ENCODE measurements around the gene SCTR. TPM values are rescaled to one million over a fixed set of nuclear protein-coding genes. Genes with fewer than 3 reads are reported as not detected.

SCTR gene
- total RNA-seq, 1 donor from 2014 or later, result not detected

GRCh38 chr2:119550856-119551255 lies 26.6 kb upstream of the SCTR start:
- Mint-ChIP-seq H3K27ac (ENCODE audit: unreplicated experiment) (no peak overlapping the region), H3K4me1 (ENCODE audit: unreplicated experiment) (no peaks in the 10 kb centered on the region), H3K36me3 (ENCODE audit: unreplicated experiment) (no peaks in the 10 kb centered on the region), H3K9me3 (ENCODE audit: unreplicated experiment) (no peaks in the 10 kb centered on the region), H3K27me3 (ENCODE audit: unreplicated experiment) (peaks cover 39% of the 10 kb centered on the region), H3K4me3 (ENCODE audit: unreplicated experiment) (no peak overlapping the region)
- TF ChIP-seq CTCF (IDR thresholded peaks at IDR 0.05), result no peak
- DNase-seq (ENCODE audit: extremely low spot score, unreplicated experiment), result no peak

- no peak for DNase-seq (ENCODE audit: extremely low spot score, unreplicated experiment)
- Mint-ChIP-seq H3K27ac (ENCODE audit: unreplicated experiment) (no peak overlapping the region), H3K27me3 (ENCODE audit: unreplicated experiment) (peaks cover 42% of the 10 kb centered on the region), H3K36me3 (ENCODE audit: unreplicated experiment) (no peaks in the 10 kb centered on the region), H3K9me3 (ENCODE audit: unreplicated experiment) (no peaks in the 10 kb centered on the region), H3K4me3 (ENCODE audit: unreplicated experiment) (no peak overlapping the region), H3K4me1 (ENCODE audit: unreplicated experiment) (no peaks in the 10 kb centered on the region)
- TF ChIP-seq CTCF (IDR thresholded peaks at IDR 0.05), result no peak
Measured at GRCh38 chr2:119550346-119550745, 26.1 kb upstream of the SCTR start.

GRCh38 chr2:119549241-119549640 lies 25.0 kb upstream of the SCTR start:
- Mint-ChIP-seq H3K27ac (ENCODE audit: unreplicated experiment) (no peak overlapping the region), H3K4me3 (ENCODE audit: unreplicated experiment) (no peak overlapping the region), H3K27me3 (ENCODE audit: unreplicated experiment) (peaks cover 47% of the 10 kb centered on the region), H3K36me3 (ENCODE audit: unreplicated experiment) (no peaks in the 10 kb centered on the region), H3K4me1 (ENCODE audit: unreplicated experiment) (peaks cover 2% of the 10 kb centered on the region), H3K9me3 (ENCODE audit: unreplicated experiment) (no peaks in the 10 kb centered on the region)
- no peak for TF ChIP-seq CTCF (IDR thresholded peaks at IDR 0.05)
- DNase-seq (ENCODE audit: extremely low spot score, unreplicated experiment), result no peak

GRCh38 chr2:119548516-119549120 lies 24.3 kb upstream of the SCTR start:
- H3K4me1 Mint-ChIP-seq (ENCODE audit: unreplicated experiment), result peaks cover 6% of the 10 kb centered on the region
- DNase-seq (ENCODE audit: extremely low spot score, unreplicated experiment), result no peak
- H3K27me3 Mint-ChIP-seq (ENCODE audit: unreplicated experiment), result peaks cover 46% of the 10 kb centered on the region
- no peaks in the 10 kb centered on the region for H3K36me3 Mint-ChIP-seq (ENCODE audit: unreplicated experiment)
- H3K4me3 Mint-ChIP-seq (ENCODE audit: unreplicated experiment), result no peak overlapping the region
- H3K9me3 Mint-ChIP-seq (ENCODE audit: unreplicated experiment), result no peaks in the 10 kb centered on the region
- no peak for TF ChIP-seq CTCF (IDR thresholded peaks at IDR 0.05)
- no peak overlapping the region for H3K27ac Mint-ChIP-seq (ENCODE audit: unreplicated experiment)

- no peak for DNase-seq (ENCODE audit: extremely low spot score, unreplicated experiment)
- no peak overlapping the region for H3K27ac Mint-ChIP-seq (ENCODE audit: unreplicated experiment)
- H3K4me3 Mint-ChIP-seq (ENCODE audit: unreplicated experiment), result no peak overlapping the region
- no peaks in the 10 kb centered on the region for H3K9me3 Mint-ChIP-seq (ENCODE audit: unreplicated experiment)
- no peak for TF ChIP-seq CTCF (IDR thresholded peaks at IDR 0.05)
- H3K27me3 Mint-ChIP-seq (ENCODE audit: unreplicated experiment), result peaks cover 47% of the 10 kb centered on the region
- H3K4me1 Mint-ChIP-seq (ENCODE audit: unreplicated experiment), result peaks cover 6% of the 10 kb centered on the region
- H3K36me3 Mint-ChIP-seq (ENCODE audit: unreplicated experiment), result no peaks in the 10 kb centered on the region
Measured at GRCh38 chr2:119546447-119546767, 22.1 kb upstream of the SCTR start.

All from osteocyte (in vitro differentiated cells).